Measurements from ENCODE around the gene ZBTB7C.

- TF ChIP-seq CTCF (IDR thresholded peaks at IDR 0.05) (no peak), POLR2A (IDR thresholded peaks at IDR 0.05) (no peak)
Observed at GRCh38 chr18:48351216-48352050, 57.8 kb downstream of the ZBTB7C start.

Data from esophagus squamous epithelium (tissue), 4 donors.